ENCODE results near the gene NRXN3.

NRXN3 gene

DNA sequence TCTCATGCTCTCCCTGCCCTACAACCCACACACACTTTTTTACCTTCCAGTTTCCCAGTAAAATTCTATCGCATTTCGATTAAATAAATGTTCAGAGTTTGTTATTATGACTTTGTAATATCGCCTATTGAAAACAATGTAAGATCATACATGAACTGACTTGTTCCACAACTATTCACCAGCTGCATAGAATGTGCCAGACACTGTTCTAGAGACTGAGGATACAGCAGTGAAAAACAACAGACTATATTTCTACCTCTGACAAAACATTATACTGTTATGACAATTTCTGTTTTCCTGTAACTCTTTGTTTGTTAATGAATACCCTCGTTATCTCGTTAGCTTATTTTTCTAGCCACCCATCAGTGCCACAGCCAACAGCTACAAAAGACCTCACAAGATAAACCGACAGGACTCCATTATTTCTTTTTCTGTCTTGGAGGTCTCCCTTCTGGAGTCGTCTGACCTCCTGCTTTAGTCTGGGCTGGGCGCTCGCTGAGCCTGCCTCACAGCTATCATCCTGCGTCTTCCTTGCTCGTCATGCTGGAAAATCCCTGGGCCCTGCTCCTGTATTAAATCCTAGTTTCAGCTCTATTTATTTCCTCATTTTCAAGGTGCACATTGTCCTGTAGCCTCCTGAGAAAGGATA, 1542.3 kb downstream of the NRXN3 start:
- TF ChIP-seq, protein P1, sequence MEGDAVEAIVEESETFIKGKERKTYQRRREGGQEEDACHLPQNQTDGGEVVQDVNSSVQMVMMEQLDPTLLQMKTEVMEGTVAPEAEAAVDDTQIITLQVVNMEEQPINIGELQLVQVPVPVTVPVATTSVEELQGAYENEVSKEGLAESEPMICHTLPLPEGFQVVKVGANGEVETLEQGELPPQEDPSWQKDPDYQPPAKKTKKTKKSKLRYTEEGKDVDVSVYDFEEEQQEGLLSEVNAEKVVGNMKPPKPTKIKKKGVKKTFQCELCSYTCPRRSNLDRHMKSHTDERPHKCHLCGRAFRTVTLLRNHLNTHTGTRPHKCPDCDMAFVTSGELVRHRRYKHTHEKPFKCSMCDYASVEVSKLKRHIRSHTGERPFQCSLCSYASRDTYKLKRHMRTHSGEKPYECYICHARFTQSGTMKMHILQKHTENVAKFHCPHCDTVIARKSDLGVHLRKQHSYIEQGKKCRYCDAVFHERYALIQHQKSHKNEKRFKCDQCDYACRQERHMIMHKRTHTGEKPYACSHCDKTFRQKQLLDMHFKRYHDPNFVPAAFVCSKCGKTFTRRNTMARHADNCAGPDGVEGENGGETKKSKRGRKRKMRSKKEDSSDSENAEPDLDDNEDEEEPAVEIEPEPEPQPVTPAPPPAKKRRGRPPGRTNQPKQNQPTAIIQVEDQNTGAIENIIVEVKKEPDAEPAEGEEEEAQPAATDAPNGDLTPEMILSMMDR (conservative IDR thresholded peaks at IDR 0.05; ENCODE audit: low read depth, low read length), result no peak
- no peak overlapping the region for H3K4me3 ChIP-seq (ENCODE audit: low read length)
- DNase-seq (ENCODE audit: low read depth), result no peak

DNA sequence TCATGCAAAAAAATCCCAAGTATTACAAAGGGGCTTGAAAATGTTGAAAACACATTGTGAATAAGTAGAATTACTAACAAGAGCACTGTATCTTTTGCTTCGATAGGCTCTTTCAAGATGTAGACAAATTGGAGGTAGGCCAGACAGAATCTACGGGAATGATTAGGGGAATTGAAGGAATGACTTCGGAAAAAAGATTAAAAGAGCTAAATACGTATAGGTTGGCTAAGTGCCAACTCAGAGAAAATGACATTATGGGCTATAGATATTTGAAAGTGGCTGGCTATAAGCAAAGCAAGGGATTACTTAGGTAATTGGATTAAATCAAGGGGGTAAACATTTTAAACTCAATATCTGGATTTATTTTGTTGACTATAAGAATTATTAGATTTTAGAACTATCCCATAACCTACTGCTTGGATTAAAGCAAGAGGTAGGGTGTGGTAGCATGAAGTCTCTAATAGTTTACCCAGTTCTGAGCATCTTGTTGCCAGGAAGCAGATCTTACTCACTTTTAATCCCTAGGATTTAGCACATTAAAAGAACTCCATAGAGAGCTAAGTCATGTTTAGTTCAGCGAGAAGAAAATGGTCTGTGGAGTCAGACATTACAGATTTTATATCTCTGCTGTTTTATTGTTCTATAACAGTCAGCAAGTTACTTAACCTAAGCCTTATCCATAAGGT, 1551.4 kb downstream of the NRXN3 start:
- TF ChIP-seq, protein P1 (conservative IDR thresholded peaks at IDR 0.05; ENCODE audit: low read depth, low read length), result no peak
- DNase-seq (ENCODE audit: low read depth), result peak; percentile 88
- no peak overlapping the region for H3K4me3 ChIP-seq (ENCODE audit: low read length)

DNA sequence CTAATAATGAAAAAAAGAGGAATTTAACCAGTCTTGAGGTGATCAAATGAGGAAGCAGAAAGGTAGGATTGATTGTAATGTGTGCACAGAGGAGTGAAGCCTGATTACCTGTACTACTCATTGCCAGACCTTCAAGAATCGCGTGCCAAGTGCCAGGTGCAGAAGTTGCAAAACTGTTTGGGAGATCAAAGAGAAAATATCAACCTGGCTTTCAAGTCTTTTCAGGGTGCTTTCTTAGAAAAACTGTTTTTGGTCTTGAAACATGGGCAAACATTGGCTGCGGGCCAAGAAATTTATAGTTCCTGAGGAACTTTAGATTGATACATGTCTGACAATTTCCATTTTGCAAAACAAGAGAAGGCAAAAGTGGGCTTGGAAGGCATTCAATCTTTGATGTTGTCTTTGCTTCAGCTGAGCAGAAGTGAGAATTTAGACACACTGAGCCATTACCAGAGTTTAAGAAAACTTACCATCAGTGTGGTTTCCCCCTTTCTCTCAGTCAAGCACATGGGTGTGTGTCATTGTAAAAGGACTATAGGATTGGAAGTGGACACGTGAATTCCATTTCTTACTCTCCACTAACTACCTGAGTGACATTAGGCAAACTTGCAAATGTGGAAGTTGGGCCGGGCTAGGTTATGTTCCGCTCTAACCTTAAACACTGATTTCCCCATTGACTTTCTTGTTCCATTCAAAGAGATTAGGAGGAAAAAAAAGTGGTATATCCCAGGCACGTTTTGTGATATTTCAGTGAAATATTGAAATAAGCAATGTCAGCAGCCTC, 1555.0 kb downstream of the NRXN3 start:
- no peak overlapping the region for H3K4me3 ChIP-seq (ENCODE audit: low read length)
- no peak for DNase-seq (ENCODE audit: low read depth)
- TF ChIP-seq, protein P1 (conservative IDR thresholded peaks at IDR 0.05; ENCODE audit: low read depth, low read length), result no peak

DNA sequence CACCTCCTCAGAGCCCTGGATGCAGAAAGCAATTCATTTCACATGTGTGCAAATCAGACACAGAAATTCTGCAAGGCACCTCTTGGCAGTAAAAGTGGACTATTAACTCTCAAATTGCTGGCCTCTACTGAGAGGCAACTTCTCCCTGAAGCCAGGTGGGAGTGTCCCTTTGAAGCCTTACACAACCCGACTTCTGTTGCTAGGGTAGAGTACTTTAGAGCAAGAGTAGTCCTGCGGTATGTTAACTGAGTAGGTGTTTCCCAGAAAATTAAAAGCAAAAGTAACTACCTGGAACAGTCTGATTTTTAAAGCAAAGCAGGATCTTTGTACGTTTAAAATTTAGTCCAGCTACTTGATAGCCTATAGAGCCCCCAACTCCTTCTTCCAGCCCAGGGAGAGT, 1557.7 kb downstream of the NRXN3 start:
- DNase-seq (ENCODE audit: low read depth), result no peak
- TF ChIP-seq, protein P1 (conservative IDR thresholded peaks at IDR 0.05; ENCODE audit: low read depth, low read length), result no peak
- no peak overlapping the region for H3K4me3 ChIP-seq (ENCODE audit: low read length)

DNA sequence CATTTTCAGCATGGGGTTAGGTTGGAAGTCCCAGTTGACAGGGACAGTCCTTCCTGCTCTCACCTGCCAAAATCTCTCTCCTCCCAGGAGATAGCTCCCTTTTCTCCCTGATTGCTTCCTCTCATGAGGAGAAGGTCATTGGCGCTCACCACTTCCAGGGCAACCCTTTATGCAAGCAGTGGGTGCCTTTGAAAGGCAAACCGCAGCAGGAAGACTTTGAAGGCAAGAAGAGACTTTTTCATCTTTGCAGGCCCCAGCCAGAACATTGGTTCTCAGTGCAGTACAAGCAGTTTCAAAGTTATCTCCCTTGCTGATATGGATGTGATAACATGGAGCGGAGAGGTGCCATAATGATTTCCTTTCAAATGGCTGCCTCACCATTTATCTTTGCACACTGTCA, 1558.2 kb downstream of the NRXN3 start:
- no peak overlapping the region for H3K4me3 ChIP-seq (ENCODE audit: low read length)
- DNase-seq (ENCODE audit: low read depth), result no peak
- TF ChIP-seq, protein P1 (conservative IDR thresholded peaks at IDR 0.05; ENCODE audit: low read depth, low read length), result no peak

DNA sequence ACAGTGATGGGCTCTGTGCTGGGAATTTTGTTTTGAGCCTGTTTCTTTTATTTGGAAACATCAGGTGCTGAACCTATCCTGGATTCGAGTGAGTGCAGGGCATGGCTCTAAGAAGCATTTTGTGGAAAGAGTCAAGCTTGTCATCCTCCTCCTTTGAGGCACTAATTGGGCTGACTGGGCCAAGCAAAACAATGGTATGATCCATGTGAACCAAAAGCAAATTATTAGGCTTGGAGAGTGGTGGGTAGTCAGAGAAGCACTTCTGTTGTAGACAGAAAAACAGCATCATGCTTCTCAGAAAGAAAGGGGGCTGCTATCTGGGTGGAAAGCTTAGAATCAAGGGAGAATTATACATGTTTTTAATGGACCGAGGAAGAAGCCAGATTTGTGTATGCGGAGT, 1559.6 kb downstream of the NRXN3 start:
- no peak overlapping the region for H3K4me3 ChIP-seq (ENCODE audit: low read length)
- no peak for DNase-seq (ENCODE audit: low read depth)
- TF ChIP-seq, protein P1 (conservative IDR thresholded peaks at IDR 0.05; ENCODE audit: low read depth, low read length), result no peak
